Posterior vena cava (tissue), 2 donors: ENCODE data around the gene MUSK. TPM values are rescaled to one million over a fixed set of nuclear protein-coding genes. Genes with fewer than 3 reads are reported as not detected.
"Not testable (repeated sequence)": the region's sequence is repeated elsewhere in the genome, so short reads cannot be mapped to it uniquely, and the experiment has no call there.

Experiments
- DNase-seq: peaks from one replicate; pipeline ENCODE4 v3.0.0-alpha.2; 2020; ENCODE audit warnings: low spot score
- intact Hi-C, 2 donors: fragments of 100-400 bp; cut with DNase I; formaldehyde crosslinking; loops; one replicate each; pipeline versions ENCODE4 v1.14.1 to v1.14.2; 2022 to 2023
- total RNA-seq, 2 donors: library from RNA; stranded (reverse); fragmentation: NEBNext Ultra II Directional; extraction: Animal tissue kit (Norgen Biotek cat#: 25700); gene quantifications; one replicate each; pipeline ENCODE4 v1.2.1, GENCODE V29; 2021
- donor health status: DM: yes; HTN: yes; CAD: no.
- donor health status: DM: yes; HTN: yes; CAD: no.

Gene MUSK
- total RNA-seq, 2 donors from 2014 or later, result 0.19 to 0.88 TPM

GRCh38 chr9:110788396-110788795, 119.8 kb downstream of the MUSK start:
- intact Hi-C loops, result not testable (repeated sequence)
- DNase-seq, result peak; percentile 56

DNA sequence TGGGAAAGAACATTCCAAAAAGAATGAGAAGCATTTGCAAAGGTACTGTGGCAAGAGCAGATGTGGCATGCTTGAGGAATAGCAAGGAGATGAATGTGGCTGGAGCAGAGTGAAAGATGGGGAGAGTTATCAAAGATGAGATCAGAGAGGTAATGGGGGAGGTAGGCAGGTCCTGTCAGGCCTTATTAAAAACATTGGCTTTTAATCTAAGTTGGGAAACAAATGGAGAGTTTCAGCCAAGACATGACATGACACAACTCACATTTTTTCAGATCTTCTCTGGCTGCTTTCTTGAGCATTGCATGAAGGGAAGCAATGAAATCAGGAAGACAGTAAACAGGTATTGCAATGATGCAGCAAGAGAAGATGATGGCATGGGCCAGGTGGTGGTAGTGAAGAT, 120.3 kb downstream of the MUSK start:
- intact Hi-C loops, result no loop called here
- DNase-seq, result no peak

DNA sequence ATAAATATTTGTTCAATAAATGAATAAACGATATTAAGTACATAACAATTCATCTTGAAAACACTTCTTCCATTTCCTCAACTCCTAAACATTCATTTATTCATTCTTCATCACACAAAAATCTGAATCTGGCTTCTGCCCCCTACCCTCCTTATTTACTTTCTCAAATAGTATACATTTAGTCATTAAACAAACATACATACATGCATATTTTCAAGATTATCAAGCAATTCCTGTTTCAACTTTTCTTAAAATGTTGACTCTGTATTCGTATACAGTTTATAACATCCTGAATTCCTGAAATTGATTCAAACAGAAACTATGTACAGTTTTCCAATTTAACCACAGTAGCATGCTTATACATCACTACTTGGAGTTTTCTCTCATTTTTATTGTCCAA, 129.0 kb downstream of the MUSK start:
- DNase-seq, result no peak
- intact Hi-C loops, result no loop called here

GRCh38 chr9:110799396-110799795, 130.8 kb downstream of the MUSK start:
- intact Hi-C loops, result no loop called here
- DNase-seq, result no peak

GRCh38 chr9:110801426-110801825, 132.8 kb downstream of the MUSK start:
- DNase-seq, result no peak
- intact Hi-C loops, result no loop called here

DNA sequence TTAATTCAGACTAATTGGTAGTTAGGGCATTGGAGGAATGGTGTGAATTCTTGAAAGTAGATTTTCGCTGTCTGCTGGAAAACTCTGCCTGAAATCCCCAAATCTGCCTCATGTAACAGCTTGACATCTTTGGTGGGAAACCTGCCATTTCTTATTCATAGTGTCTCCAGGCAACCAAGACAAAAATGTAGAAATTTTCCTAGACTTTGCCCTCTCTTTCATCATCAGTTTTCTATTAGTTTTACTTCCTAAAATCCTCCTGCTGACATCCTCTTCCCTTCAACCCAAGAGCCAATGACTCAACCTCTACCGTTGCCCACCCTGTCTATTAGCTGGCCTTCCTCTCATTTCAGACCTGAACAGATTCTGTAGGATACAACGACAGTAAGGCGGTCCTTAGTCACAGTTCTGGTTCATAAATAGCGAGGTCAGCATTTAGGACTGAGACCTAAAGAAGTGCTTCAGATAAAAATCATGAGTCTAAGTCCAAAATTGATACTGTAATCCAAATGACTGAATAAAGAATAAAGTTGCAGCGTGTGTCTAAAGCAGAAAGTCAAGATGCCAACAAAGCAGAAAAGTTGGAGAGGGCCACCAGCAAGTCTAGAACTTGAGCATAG, 133.9 kb downstream of the MUSK start:
- intact Hi-C loops, result no loop called here

GRCh38 chr9:110807956-110808598, 139.5 kb downstream of the MUSK start:
- intact Hi-C loops, result no loop called here
- DNase-seq, result no peak

More for the DNA sequence above, 133.9 kb downstream of the MUSK start:
- DNase-seq, result no peak

DNA sequence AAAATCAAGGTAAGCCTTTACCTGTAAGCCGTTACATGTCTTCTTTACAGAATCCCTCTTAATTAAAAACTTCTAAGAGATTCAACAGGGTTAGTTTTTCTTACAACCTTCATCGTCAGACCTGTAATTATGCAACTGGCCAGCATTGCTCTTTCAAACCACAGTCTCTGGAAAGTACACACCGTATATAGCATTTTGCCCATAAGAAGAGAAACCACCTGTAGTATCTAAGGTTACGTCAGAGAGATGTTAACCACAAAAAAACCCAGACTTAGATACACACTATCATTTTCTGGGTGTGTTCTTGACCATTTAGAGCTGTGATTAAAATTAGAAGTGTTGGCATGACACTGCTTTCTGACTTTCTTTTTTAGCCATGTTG, 140.0 kb downstream of the MUSK start:
- no peak for DNase-seq
- intact Hi-C loops, result no loop called here

GRCh38 chr9:110809038-110809595, 140.5 kb downstream of the MUSK start:
- intact Hi-C loops, result no loop called here
- DNase-seq, result no peak

- intact Hi-C loops, result no loop called here
- DNase-seq, result no peak
Measured at GRCh38 chr9:110810262-110810976, 141.8 kb downstream of the MUSK start.

GRCh38 chr9:110812886-110813285, 144.3 kb downstream of the MUSK start:
- no peak for DNase-seq
- intact Hi-C loops, result no loop called here

- no peak for DNase-seq
- intact Hi-C loops, result no loop called here
Measured at GRCh38 chr9:110814159-110814558, 145.6 kb downstream of the MUSK start.

DNA sequence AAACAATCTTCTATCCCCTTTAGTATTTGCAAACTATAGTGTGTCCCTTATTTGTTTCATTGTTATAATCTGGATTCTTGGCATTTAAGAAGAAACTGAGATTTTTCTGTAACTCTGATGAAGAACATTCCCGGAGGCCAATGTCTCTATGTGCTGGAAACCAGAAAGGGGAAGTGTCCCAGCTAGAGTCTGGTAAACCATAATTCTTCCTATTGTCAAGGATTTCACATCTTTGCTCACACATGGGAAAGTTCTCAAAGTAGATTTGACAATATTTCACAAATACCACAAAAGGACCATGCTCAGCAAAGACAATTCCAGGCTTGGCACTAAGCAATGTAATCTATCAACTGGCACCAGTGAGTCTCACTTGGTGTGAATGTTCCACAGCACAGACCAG, 146.8 kb downstream of the MUSK start:
- DNase-seq, result no peak
- intact Hi-C loops, result no loop called here

- DNase-seq, result no peak
- intact Hi-C loops, result no loop called here
Measured at GRCh38 chr9:110820381-110820780, 151.8 kb downstream of the MUSK start.

GRCh38 chr9:110821064-110821463, 152.5 kb downstream of the MUSK start:
- intact Hi-C loops, result no loop called here
- no peak for DNase-seq

DNA sequence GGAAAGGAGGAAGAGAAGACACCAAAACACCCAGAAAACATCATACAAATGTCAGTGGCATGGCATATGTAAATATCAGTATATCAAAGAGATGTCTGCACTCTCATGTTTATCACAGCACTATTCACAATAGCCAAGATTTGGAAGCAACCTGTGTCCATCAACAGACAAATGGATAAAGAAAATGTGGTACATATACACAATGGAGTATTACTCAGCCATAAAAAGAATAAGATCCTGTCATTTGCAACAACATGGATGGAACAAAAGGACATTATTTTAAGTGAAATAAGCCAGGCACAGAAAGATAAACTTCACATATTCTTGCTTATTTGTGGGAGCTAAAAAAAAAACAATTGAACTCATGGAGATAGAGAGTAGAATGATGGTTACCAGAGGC, 156.5 kb downstream of the MUSK start:
- DNase-seq, intact Hi-C loops: not testable (repeated sequence)

DNA sequence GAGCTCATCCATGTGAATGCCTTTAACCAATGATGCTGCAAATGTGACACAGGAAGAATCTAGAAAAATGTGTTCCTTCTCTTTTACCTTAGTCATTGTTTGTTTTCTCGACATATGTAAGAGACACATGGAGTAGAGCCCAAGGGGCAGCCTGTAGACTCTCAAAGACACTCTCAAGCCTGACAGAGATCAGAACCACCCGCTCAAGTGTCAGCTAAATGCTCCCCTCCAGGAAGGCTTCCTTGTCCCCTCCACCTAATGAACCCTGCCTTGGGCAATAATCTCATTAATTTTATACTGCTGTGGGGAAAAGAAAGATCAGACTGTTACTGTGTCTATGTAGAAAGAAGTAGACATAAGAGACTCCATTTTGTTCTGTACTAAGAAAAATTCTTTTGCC, 157.4 kb downstream of the MUSK start:
- no peak for DNase-seq
- intact Hi-C loops, result no loop called here

DNA sequence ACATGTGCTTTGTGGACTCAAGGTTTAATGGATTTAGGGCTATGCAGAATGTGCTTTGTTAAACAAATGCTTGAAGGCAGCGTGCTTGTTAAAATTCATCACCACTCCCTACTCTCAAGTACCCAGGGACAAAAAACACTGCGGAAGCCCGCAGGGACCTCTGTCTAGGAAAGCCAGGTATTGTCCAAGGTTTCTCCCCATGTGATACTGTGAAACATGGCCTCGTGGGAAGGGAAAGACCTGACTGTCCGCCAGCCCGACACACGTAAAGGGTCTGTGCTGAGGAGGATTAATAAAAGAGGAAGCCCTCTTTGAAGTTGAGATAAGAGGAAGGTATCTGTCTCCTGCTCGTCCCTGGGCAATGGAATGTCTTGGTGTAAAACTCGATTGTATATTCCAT, 157.8 kb downstream of the MUSK start:
- intact Hi-C loops, DNase-seq: not testable (repeated sequence)

DNA sequence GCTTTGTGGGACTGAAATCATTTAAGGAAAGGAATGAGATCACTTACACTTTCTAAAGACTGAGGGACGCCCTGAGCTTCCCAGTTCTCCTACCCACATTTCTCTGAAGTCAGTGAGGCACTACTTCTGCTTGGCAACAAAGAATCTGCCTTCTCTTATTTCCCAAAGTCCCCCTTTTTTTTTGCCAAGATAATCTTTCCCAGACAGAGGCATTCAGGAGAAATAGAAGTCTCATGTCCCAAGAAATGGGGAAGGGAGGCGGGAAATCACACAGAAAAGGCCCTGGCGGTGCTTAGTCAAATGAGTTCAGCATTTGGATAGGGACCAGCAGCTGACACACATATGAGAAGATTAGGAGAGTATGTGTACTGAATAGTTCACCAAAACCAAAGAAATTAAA, 159.7 kb downstream of the MUSK start:
- intact Hi-C loops, result no loop called here
- peak; percentile 83 for DNase-seq

- intact Hi-C loops, result no loop called here
- DNase-seq, result peak; percentile 76
Measured at GRCh38 chr9:110830495-110830894, 161.9 kb downstream of the MUSK start.
